HCT116 (cell line): ENCODE data around the gene CFAP46.

Source experiments
- EGR1 ChIP-seq: IDR thresholded peaks from 2 replicates; pipeline ENCODE4 v1.6.1; 2012; ENCODE audit warnings: low read depth
- ELF1 ChIP-seq: IDR thresholded peaks from 2 replicates; pipeline ENCODE4 v1.6.1; 2012; ENCODE audit warnings: low read depth, borderline replicate concordance
- EZH2 ChIP-seq: fragments of 200-600 bp; sonication (generic); IDR thresholded peaks from 2 replicates; pipeline ENCODE4 v1.6.1; 2017; ENCODE audit warnings: antibody characterized with exemption, mixed run types
- EZH2phosphoT487 ChIP-seq: fragments of 200-600 bp; IDR thresholded peaks from 2 replicates; pipeline ENCODE4 v1.6.1; 2018; ENCODE audit warnings: antibody characterized with exemption, borderline replicate concordance
- POLR2A ChIP-seq: IDR thresholded peaks from 2 replicates; pipeline ENCODE4 v1.7.0; 2011; ENCODE audit warnings: borderline replicate concordance; ENCODE audit not compliant: insufficient read depth, insufficient read length; ENCODE audit errors: extremely low read depth
- POLR2AphosphoS5 ChIP-seq: IDR thresholded peaks from 2 replicates; pipeline ENCODE4 v1.6.1; 2011; ENCODE audit warnings: mild to moderate bottlenecking, low read depth, low read length, moderate library complexity
- REST ChIP-seq: IDR thresholded peaks from 2 replicates; pipeline ENCODE4 v1.6.1; 2012; ENCODE audit warnings: low read depth
- SP1 ChIP-seq: IDR thresholded peaks from 2 replicates; pipeline ENCODE4 v1.6.1; 2012; ENCODE audit warnings: low read depth
- YY1 ChIP-seq: IDR thresholded peaks from 2 replicates; pipeline ENCODE4 v1.6.1; 2011; ENCODE audit warnings: low read length, low read depth, moderate library complexity, mild to moderate bottlenecking; ENCODE audit not compliant: insufficient replicate concordance; ENCODE audit errors: extremely low read depth
- ZFX ChIP-seq: fragments of 450-650 bp; IDR thresholded peaks from 2 replicates; pipeline ENCODE4 v1.6.1; 2017
- ZNF274 ChIP-seq: fragments of 200-500 bp; sonication (Bioruptor generic); IDR thresholded peaks from 2 replicates; pipeline ENCODE4 v1.6.1; 2014; ENCODE audit warnings: mild to moderate bottlenecking, low read depth, low read length, inconsistent platforms
- TF ChIP-seq, protein P1 (sequence below), 3 experiments: fragments of 200-600 bp in 1 of 3; sonication (generic) in 1 of 3; IDR thresholded peaks in 2 of 3; conservative IDR thresholded peaks in 1 of 3; 2 replicates each; pipeline ENCODE4 v1.5.1; 2012 to 2017; ENCODE audit warnings: low read depth in 2 of 3, low read length in 2 of 3, antibody characterized with exemption in 1 of 3, borderline replicate concordance in 1 of 3, control low read depth in 1 of 3, mild to moderate bottlenecking in 1 of 3, mixed read lengths in 1 of 3, mixed run types in 1 of 3, moderate library complexity in 1 of 3; ENCODE audit not compliant: insufficient read depth in 1 of 3
- TF ChIP-seq, protein P2 (sequence below): IDR thresholded peaks from 2 replicates; pipeline ENCODE4 v1.6.1; 2011; ENCODE audit warnings: mild to moderate bottlenecking, low read length, moderate library complexity; ENCODE audit not compliant: insufficient replicate concordance; ENCODE audit errors: extremely low read depth
- TF ChIP-seq, protein P3 (sequence below): IDR thresholded peaks from 2 replicates; pipeline ENCODE4 v1.6.1; 2012

- TF ChIP-seq ZNF274 = no peak
- no peak for TF ChIP-seq REST
- no peak for TF ChIP-seq ELF1
- TF ChIP-seq, protein P1, sequence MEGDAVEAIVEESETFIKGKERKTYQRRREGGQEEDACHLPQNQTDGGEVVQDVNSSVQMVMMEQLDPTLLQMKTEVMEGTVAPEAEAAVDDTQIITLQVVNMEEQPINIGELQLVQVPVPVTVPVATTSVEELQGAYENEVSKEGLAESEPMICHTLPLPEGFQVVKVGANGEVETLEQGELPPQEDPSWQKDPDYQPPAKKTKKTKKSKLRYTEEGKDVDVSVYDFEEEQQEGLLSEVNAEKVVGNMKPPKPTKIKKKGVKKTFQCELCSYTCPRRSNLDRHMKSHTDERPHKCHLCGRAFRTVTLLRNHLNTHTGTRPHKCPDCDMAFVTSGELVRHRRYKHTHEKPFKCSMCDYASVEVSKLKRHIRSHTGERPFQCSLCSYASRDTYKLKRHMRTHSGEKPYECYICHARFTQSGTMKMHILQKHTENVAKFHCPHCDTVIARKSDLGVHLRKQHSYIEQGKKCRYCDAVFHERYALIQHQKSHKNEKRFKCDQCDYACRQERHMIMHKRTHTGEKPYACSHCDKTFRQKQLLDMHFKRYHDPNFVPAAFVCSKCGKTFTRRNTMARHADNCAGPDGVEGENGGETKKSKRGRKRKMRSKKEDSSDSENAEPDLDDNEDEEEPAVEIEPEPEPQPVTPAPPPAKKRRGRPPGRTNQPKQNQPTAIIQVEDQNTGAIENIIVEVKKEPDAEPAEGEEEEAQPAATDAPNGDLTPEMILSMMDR (IDR thresholded peaks at IDR 0.05 in 2 of 3, conservative IDR thresholded peaks at IDR 0.05 in 1 of 3; ENCODE audit: borderline replicate concordance in 1 of 3, insufficient read depth in 1 of 3, low read depth in 2 of 3, low read length in 2 of 3) = no peak
- no peak for TF ChIP-seq POLR2AphosphoS5
- TF ChIP-seq, protein P2, sequence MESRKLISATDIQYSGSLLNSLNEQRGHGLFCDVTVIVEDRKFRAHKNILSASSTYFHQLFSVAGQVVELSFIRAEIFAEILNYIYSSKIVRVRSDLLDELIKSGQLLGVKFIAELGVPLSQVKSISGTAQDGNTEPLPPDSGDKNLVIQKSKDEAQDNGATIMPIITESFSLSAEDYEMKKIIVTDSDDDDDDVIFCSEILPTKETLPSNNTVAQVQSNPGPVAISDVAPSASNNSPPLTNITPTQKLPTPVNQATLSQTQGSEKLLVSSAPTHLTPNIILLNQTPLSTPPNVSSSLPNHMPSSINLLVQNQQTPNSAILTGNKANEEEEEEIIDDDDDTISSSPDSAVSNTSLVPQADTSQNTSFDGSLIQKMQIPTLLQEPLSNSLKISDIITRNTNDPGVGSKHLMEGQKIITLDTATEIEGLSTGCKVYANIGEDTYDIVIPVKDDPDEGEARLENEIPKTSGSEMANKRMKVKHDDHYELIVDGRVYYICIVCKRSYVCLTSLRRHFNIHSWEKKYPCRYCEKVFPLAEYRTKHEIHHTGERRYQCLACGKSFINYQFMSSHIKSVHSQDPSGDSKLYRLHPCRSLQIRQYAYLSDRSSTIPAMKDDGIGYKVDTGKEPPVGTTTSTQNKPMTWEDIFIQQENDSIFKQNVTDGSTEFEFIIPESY = no peak
- TF ChIP-seq SP1 = no peak
- TF ChIP-seq EZH2 = no peak
- TF ChIP-seq POLR2A = no peak
- TF ChIP-seq EZH2phosphoT487 = no peak
- no peak for TF ChIP-seq EGR1
- TF ChIP-seq, protein P3, sequence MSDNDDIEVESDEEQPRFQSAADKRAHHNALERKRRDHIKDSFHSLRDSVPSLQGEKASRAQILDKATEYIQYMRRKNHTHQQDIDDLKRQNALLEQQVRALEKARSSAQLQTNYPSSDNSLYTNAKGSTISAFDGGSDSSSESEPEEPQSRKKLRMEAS = no peak
- TF ChIP-seq ZFX = no peak
- TF ChIP-seq YY1 = no peak
Observed at GRCh38 chr10:132810807-132811700, 131.3 kb downstream of the CFAP46 start.
